H9 (cell line): ENCODE measurements around the gene PPP1R13B. TPM values are rescaled to one million over a fixed set of nuclear protein-coding genes. Genes with fewer than 3 reads are reported as not detected.

Source experiments
- DNase-seq: peaks from one replicate; pipeline ENCODE4 v3.0.0-alpha.2; 2017
- H2AFZ ChIP-seq: one replicate; pipeline ENCODE4 v1.6.1; 2013; ENCODE audit warnings: mild to moderate bottlenecking, low read length, control low read depth, moderate library complexity
- H2AK5ac ChIP-seq: 2 replicates; pipeline ENCODE4 v1.6.1; 2013; ENCODE audit warnings: low read length, control low read depth, mixed read lengths; ENCODE audit not compliant: insufficient read length
- H2BK120ac ChIP-seq: one replicate; pipeline ENCODE4 v1.6.1; 2013; ENCODE audit warnings: low read depth, mild to moderate bottlenecking, low read length, control low read depth, inconsistent platforms; ENCODE audit not compliant: poor library complexity, severe bottlenecking
- H2BK12ac ChIP-seq: 2 replicates; pipeline ENCODE4 v1.6.1; 2013; ENCODE audit warnings: low read length, control low read depth, mixed read lengths, low read depth; ENCODE audit not compliant: insufficient read length
- H2BK15ac ChIP-seq: 2 replicates; pipeline ENCODE4 v1.6.1; 2013; ENCODE audit warnings: low read depth, low read length, control low read depth
- H2BK20ac ChIP-seq: one replicate; pipeline ENCODE4 v1.6.1; 2013; ENCODE audit warnings: low read depth, mild to moderate bottlenecking, low read length, control low read depth, inconsistent platforms; ENCODE audit not compliant: poor library complexity, severe bottlenecking
- H2BK5ac ChIP-seq: 2 replicates; pipeline ENCODE4 v1.6.1; 2013; ENCODE audit warnings: low read length, control low read depth, mixed read lengths; ENCODE audit not compliant: insufficient read length
- H3K14ac ChIP-seq: 2 replicates; pipeline ENCODE4 v1.6.1; 2013; ENCODE audit warnings: low read length, control low read depth; ENCODE audit not compliant: insufficient read depth
- H3K18ac ChIP-seq: 2 replicates; pipeline ENCODE4 v1.6.1; 2013; ENCODE audit warnings: low read depth, mild to moderate bottlenecking, mixed read lengths, low read length, control low read depth; ENCODE audit not compliant: insufficient read length
- H3K23ac ChIP-seq: 2 replicates; pipeline ENCODE4 v1.6.1; 2013; ENCODE audit warnings: low read length, control low read depth, mixed read lengths, low read depth; ENCODE audit not compliant: insufficient read length
- H3K23me2 ChIP-seq: 2 replicates; pipeline ENCODE4 v1.6.1; 2013; ENCODE audit warnings: low read depth, mild to moderate bottlenecking, mixed read lengths, low read length, control low read depth; ENCODE audit not compliant: insufficient read length, poor library complexity, severe bottlenecking
- H3K27ac ChIP-seq: 2 replicates; pipeline ENCODE4 v1.5.1; 2013; ENCODE audit warnings: low read length, control low read depth, mixed read lengths, low read depth; ENCODE audit not compliant: insufficient read length
- H3K27me3 ChIP-seq: 2 replicates; pipeline ENCODE4 v1.6.1; 2013; ENCODE audit warnings: low read length, control low read depth, inconsistent platforms; ENCODE audit not compliant: insufficient read depth
- H3K4ac ChIP-seq: 2 replicates; pipeline ENCODE4 v1.6.1; 2013; ENCODE audit warnings: low read depth, mild to moderate bottlenecking, control low read depth, inconsistent platforms, low read length, moderate library complexity
- H3K4me1 ChIP-seq: 2 replicates; pipeline ENCODE4 v1.6.1; 2013; ENCODE audit warnings: low read length, control low read depth, inconsistent platforms; ENCODE audit not compliant: insufficient read depth
- H3K4me2 ChIP-seq: 2 replicates; pipeline ENCODE4 v1.6.1; 2013; ENCODE audit warnings: low read length, control low read depth, mixed read lengths; ENCODE audit not compliant: insufficient read length, insufficient read depth
- H3K56ac ChIP-seq: 2 replicates; pipeline ENCODE4 v1.6.1; 2013; ENCODE audit warnings: low read depth, mild to moderate bottlenecking, mixed read lengths, low read length, control low read depth; ENCODE audit not compliant: insufficient read length
- H3K79me1 ChIP-seq: 2 replicates; pipeline ENCODE4 v1.6.1; 2013; ENCODE audit warnings: low read depth, mild to moderate bottlenecking, moderate library complexity, low read length, control low read depth, inconsistent platforms; ENCODE audit not compliant: insufficient read depth, poor library complexity, severe bottlenecking
- H3K79me2 ChIP-seq: 2 replicates; pipeline ENCODE4 v1.6.1; 2013; ENCODE audit warnings: low read length, control low read depth, inconsistent platforms; ENCODE audit not compliant: insufficient read depth
- H3K9ac ChIP-seq: 2 replicates; pipeline ENCODE4 v1.6.1; 2013; ENCODE audit warnings: low read length, control low read depth, mixed read lengths; ENCODE audit not compliant: insufficient read length; ENCODE audit errors: extremely low read depth
- H3K9me3 ChIP-seq: one replicate; pipeline ENCODE4 v1.6.1; 2013; ENCODE audit warnings: low read depth, low read length, inconsistent platforms; ENCODE audit not compliant: control insufficient read depth
- H3T11ph ChIP-seq: one replicate; pipeline ENCODE4 v1.6.1; 2013; ENCODE audit warnings: mild to moderate bottlenecking, low read length, control low read depth, inconsistent platforms
- H4K20me1 ChIP-seq: one replicate; pipeline ENCODE4 v1.6.1; 2013; ENCODE audit not compliant: control insufficient read depth, insufficient read length, insufficient read depth
- H4K5ac ChIP-seq: 2 replicates; pipeline ENCODE4 v1.6.1; 2013; ENCODE audit warnings: low read depth, mild to moderate bottlenecking, mixed read lengths, low read length, control low read depth; ENCODE audit not compliant: insufficient read length
- H4K8ac ChIP-seq: replicated peaks from 2 replicates; pipeline ENCODE4 v1.6.1; 2013; ENCODE audit warnings: low read length, control low read depth, mixed read lengths, low read depth; ENCODE audit not compliant: insufficient read length
- H4K91ac ChIP-seq: 2 replicates; pipeline ENCODE4 v1.6.1; 2013; ENCODE audit warnings: low read depth, mild to moderate bottlenecking, moderate library complexity, mixed read lengths, low read length, control low read depth; ENCODE audit not compliant: insufficient read length
- H3K27ac Mint-ChIP-seq, 3 experiments: 2 replicates in 2 of 3; 3 replicates in 1 of 3; pipeline ENCODE4 v1.8.0; 2020 to 2021; ENCODE audit warnings: mixed read lengths in 3 of 3, mild to moderate bottlenecking in 1 of 3, moderate library complexity in 1 of 3
- H3K27me3 Mint-ChIP-seq: 2 replicates; pipeline ENCODE4 v1.8.0; 2021; ENCODE audit warnings: low read depth, mild to moderate bottlenecking, moderate library complexity, mixed read lengths
- H3K36me3 Mint-ChIP-seq, 3 experiments: 2 replicates in 2 of 3; 3 replicates in 1 of 3; pipeline ENCODE4 v1.8.0; 2020 to 2021; ENCODE audit warnings: low read depth in 3 of 3, mixed read lengths in 3 of 3; ENCODE audit not compliant: insufficient read depth in 1 of 3
- H3K4me1 Mint-ChIP-seq, 2 experiments: 2 replicates each; pipeline ENCODE4 v1.8.0; 2020; ENCODE audit warnings: mixed read lengths in 2 of 2
- H3K4me3 Mint-ChIP-seq, 2 experiments: 2 replicates in 1 of 2; 3 replicates in 1 of 2; pipeline ENCODE4 v1.8.0; 2020 to 2021; ENCODE audit warnings: mild to moderate bottlenecking in 2 of 2, mixed read lengths in 2 of 2, moderate library complexity in 1 of 2
- H3K9me3 Mint-ChIP-seq, 2 experiments: 2 replicates in 1 of 2; 3 replicates in 1 of 2; pipeline ENCODE4 v1.8.0; 2020; ENCODE audit warnings: mild to moderate bottlenecking in 2 of 2, mixed read lengths in 2 of 2, moderate library complexity in 1 of 2
- CTCF ChIP-seq: fragments of 200-600 bp; sonication (generic); conservative IDR thresholded peaks from 3 replicates; pipeline ENCODE4 v1.8.0; 2021; ENCODE audit warnings: antibody characterized with exemption, mild to moderate bottlenecking
- WGBS: extraction: QIAGEN DNeasy Blood & Tissue Kit; methylation state at CpG from one replicate; pipeline ENCODE4 v1.1.7; 2013; ENCODE audit warnings: missing lambda C conversion rate, low lambda C conversion rate, mixed read lengths; ENCODE audit not compliant: insufficient read length; ENCODE audit errors: extremely low coverage; 5-methylcytosine and 5-hydroxymethylcytosine counted together
- total RNA-seq: library from RNA; stranded (reverse); gene quantifications from 2 replicates; pipeline ENCODE4 v1.2.1, GENCODE V29; 2021

PPP1R13B gene
- total RNA-seq, 1 experiment from 2014 or later = 6.0 TPM

- no peaks in the 10 kb centered on the region for H4K20me1 ChIP-seq
- no peak overlapping the region for H2AFZ ChIP-seq
- no peaks in the 10 kb centered on the region for H3K79me2 ChIP-seq
- no peak overlapping the region for H2BK120ac ChIP-seq
- no peak overlapping the region for H3K4ac ChIP-seq
- H3K4me2 ChIP-seq = no peak overlapping the region
- no peak overlapping the region for H3K56ac ChIP-seq
- no peak for DNase-seq
- H3K23ac ChIP-seq = no peak overlapping the region
- H3K14ac ChIP-seq = no peak overlapping the region
- TF ChIP-seq CTCF = no peak
- H3K9me3 ChIP-seq = no peaks in the 10 kb centered on the region
- Mint-ChIP-seq H3K4me1 (peaks cover 4% of the 10 kb centered on the region in 2 experiments; a peak in 1 of 4 replicates), H3K9me3 (no peaks in the 10 kb centered on the region), H3K36me3 (no peaks in the 10 kb centered on the region), H3K27me3 (no peaks in the 10 kb centered on the region), H3K27ac (no peak overlapping the region), H3K4me3 (no peak overlapping the region)
- H3K9ac ChIP-seq = no peak overlapping the region
- no peak overlapping the region for H2BK15ac ChIP-seq
- H4K5ac ChIP-seq = no peak overlapping the region
- H3K23me2 ChIP-seq = no peaks in the 10 kb centered on the region
- H3K27ac ChIP-seq = no peak overlapping the region
- H4K8ac ChIP-seq = no peak overlapping the region
- H3K4me1 ChIP-seq = no peaks in the 10 kb centered on the region
- no peak overlapping the region for H2BK12ac ChIP-seq
- H2BK5ac ChIP-seq = no peak overlapping the region
- no peak overlapping the region for H3K18ac ChIP-seq
- H3T11ph ChIP-seq = no peak overlapping the region
- no CpG with 5 or more reads among the region's 6 CpGs for WGBS
- H2AK5ac ChIP-seq = no peak overlapping the region
- no peaks in the 10 kb centered on the region for H3K79me1 ChIP-seq
- H3K27me3 ChIP-seq = no peaks in the 10 kb centered on the region
- H2BK20ac ChIP-seq = no peak overlapping the region
- no peak overlapping the region for H4K91ac ChIP-seq
Measured at GRCh38 chr14:103755060-103755459, 92.3 kb downstream of the PPP1R13B start.
